HCT116 (cell line): ENCODE data around the gene TFCP2. TPM values are rescaled to one million over a fixed set of nuclear protein-coding genes. Genes with fewer than 3 reads are reported as not detected.

Experiments used
- ATAC-seq: fragments of 200-7000 bp; cut with Tn5 transposase; 2 replicates; pipeline ENCODE4 v1.9.1; 2020; ENCODE audit warnings: mild to moderate bottlenecking, moderate library complexity
- BruUV-seq: library from RNA; stranded (reverse); fragments of 400-500 nt; replicated peaks from 2 replicates; lab custom pipeline; 2021; lab: Mats Ljungman, UMichigan
- CTCF ChIA-PET: fragments of 300-600 bp; sonication (Branson Sonifier 250); formaldehyde crosslinking; loops from one replicate; lab custom pipeline; 2021; ENCODE audit warnings: antibody characterized with exemption; lab: Charles Lee
- POLR2A ChIA-PET: fragments of 300-600, 350-600 bp; sonication (Branson Sonifier 250); formaldehyde crosslinking; loops from one replicate; lab custom pipeline; 2021; ENCODE audit warnings: antibody characterized with exemption; lab: Charles Lee
- RAD21 ChIA-PET, 2 experiments: fragments of 300-600 bp; sonication (Branson Sonifier 250); formaldehyde crosslinking; loops; one replicate each; lab custom pipeline; 2023; ENCODE audit warnings: low total read pairs in 2 of 2; ENCODE audit not compliant: uncharacterized antibody in 2 of 2, unreplicated experiment in 2 of 2, low non-redundant PET in 1 of 2; lab: Charles Lee
- DNase-seq: peaks from one replicate; pipeline ENCODE4 v3.0.0-alpha.2; 2010; ENCODE audit warnings: low read depth, low spot score
- H2AFZ ChIP-seq: fragments of 200-600 bp; shearing (Covaris generic), sonication (generic); 2 replicates; pipeline ENCODE4 v1.6.1; 2017; ENCODE audit warnings: low read depth, mixed run types, mixed read lengths, antibody characterized with exemption, low read length; ENCODE audit not compliant: poor library complexity, severe bottlenecking
- H3K27ac ChIP-seq: 2 replicates; pipeline ENCODE4 v1.5.1; 2012; ENCODE audit warnings: low read depth, low read length
- H3K27me3 ChIP-seq: fragments of 200-600 bp; sonication (generic); 2 replicates; pipeline ENCODE4 v1.6.1; 2016; ENCODE audit warnings: mixed run types, low read length, mixed read lengths; ENCODE audit not compliant: insufficient read depth
- H3K36me3 ChIP-seq, 2 experiments: fragments of 200-500 bp in 1 of 2; fragments of 200-600 bp in 1 of 2; sonication (Bioruptor generic) in 1 of 2; sonication (generic) in 1 of 2; 2 replicates each; pipeline versions ENCODE4 v1.5.1 to v1.6.1; 2014 to 2016; ENCODE audit warnings: low read length in 2 of 2, inconsistent platforms in 1 of 2, mixed read lengths in 1 of 2, mixed run types in 1 of 2; ENCODE audit not compliant: insufficient read depth in 2 of 2, control insufficient read depth in 1 of 2
- H3K4me1 ChIP-seq, 2 experiments: fragments of 200-600 bp in 1 of 2; sonication (generic) in 1 of 2; 2 replicates each; pipeline versions ENCODE4 v1.5.1 to v1.6.1; 2012 to 2017; ENCODE audit warnings: low read length in 2 of 2, inconsistent platforms in 1 of 2, mild to moderate bottlenecking in 1 of 2, mixed read lengths in 1 of 2, mixed run types in 1 of 2, moderate library complexity in 1 of 2; ENCODE audit not compliant: insufficient read depth in 2 of 2, control insufficient read depth in 1 of 2
- H3K4me2 ChIP-seq: fragments of 200-600 bp; sonication (generic); 2 replicates; pipeline ENCODE4 v1.6.1; 2017; ENCODE audit warnings: mixed run types, low read length, mixed read lengths
- H3K4me3 ChIP-seq, 2 experiments: fragments of 200-600 bp in 1 of 2; sonication (generic) in 1 of 2; replicated peaks in 1 of 2; 2 replicates each; pipeline ENCODE4 v1.5.1; 2011 to 2016; ENCODE audit warnings: low read length in 2 of 2, control low read depth in 1 of 2, low read depth in 1 of 2, mild to moderate bottlenecking in 1 of 2, mixed read lengths in 1 of 2, mixed run types in 1 of 2
- H3K79me2 ChIP-seq: fragments of 200-600 bp; sonication (generic); 2 replicates; pipeline ENCODE4 v1.6.1; 2017; ENCODE audit warnings: mild to moderate bottlenecking, mixed run types, low read length, moderate library complexity, mixed read lengths; ENCODE audit not compliant: insufficient read depth
- H3K9ac ChIP-seq: fragments of 200-600 bp; sonication (generic); 2 replicates; pipeline ENCODE4 v1.6.1; 2016; ENCODE audit warnings: low read length, mixed read lengths
- H3K9me2 ChIP-seq: fragments of 200-600 bp; sonication (generic), shearing (Covaris generic); 2 replicates; pipeline ENCODE4 v1.6.1; 2017; ENCODE audit warnings: mixed run types, mild to moderate bottlenecking, moderate library complexity; ENCODE audit not compliant: insufficient read depth
- H3K9me3 ChIP-seq, 2 experiments: fragments of 200-500 bp in 1 of 2; fragments of 200-600 bp in 1 of 2; sonication (Bioruptor generic) in 1 of 2; sonication (generic) in 1 of 2; 2 replicates each; pipeline ENCODE4 v1.6.1; 2014 to 2017; ENCODE audit warnings: low read length in 2 of 2, mixed read lengths in 2 of 2, inconsistent platforms in 1 of 2, low read depth in 1 of 2, mild to moderate bottlenecking in 1 of 2, mixed run types in 1 of 2, moderate library complexity in 1 of 2; ENCODE audit not compliant: control insufficient read depth in 1 of 2, insufficient read depth in 1 of 2
- H4K20me1 ChIP-seq: fragments of 200-600 bp; sonication (generic), shearing (Covaris generic); 2 replicates; pipeline ENCODE4 v1.6.1; 2017; ENCODE audit warnings: mixed run types, mild to moderate bottlenecking, moderate library complexity; ENCODE audit not compliant: insufficient read depth
- ATF3 ChIP-seq: IDR thresholded peaks from 2 replicates; pipeline ENCODE4 v1.6.1; 2012
- CBX3 ChIP-seq: IDR thresholded peaks from 2 replicates; pipeline ENCODE4 v1.6.1; 2012; ENCODE audit warnings: low read depth
- CEBPB ChIP-seq: IDR thresholded peaks from 2 replicates; pipeline ENCODE4 v1.6.1; 2012; ENCODE audit warnings: low read depth
- EZH2phosphoT487 ChIP-seq: fragments of 200-600 bp; IDR thresholded peaks from 2 replicates; pipeline ENCODE4 v1.6.1; 2018; ENCODE audit warnings: antibody characterized with exemption, borderline replicate concordance
- FOSL1 ChIP-seq: IDR thresholded peaks from 2 replicates; pipeline ENCODE4 v1.6.1; 2012; ENCODE audit warnings: low read depth
- JUND ChIP-seq: IDR thresholded peaks from 2 replicates; pipeline ENCODE4 v1.6.1; 2012
- MAX ChIP-seq: IDR thresholded peaks from 2 replicates; pipeline ENCODE4 v1.6.1; 2012
- POLR2AphosphoS5 ChIP-seq: IDR thresholded peaks from 2 replicates; pipeline ENCODE4 v1.6.1; 2011; ENCODE audit warnings: mild to moderate bottlenecking, low read depth, low read length, moderate library complexity
- SRF ChIP-seq: IDR thresholded peaks from 2 replicates; pipeline ENCODE4 v1.6.1; 2012; ENCODE audit warnings: low read depth
- TCF7L2 ChIP-seq: IDR thresholded peaks from 2 replicates; pipeline ENCODE4 v1.7.0; 2011; ENCODE audit warnings: borderline replicate concordance, inconsistent platforms; ENCODE audit not compliant: insufficient read depth, insufficient read length; ENCODE audit errors: extremely low read depth
- YY1 ChIP-seq: IDR thresholded peaks from 2 replicates; pipeline ENCODE4 v1.6.1; 2011; ENCODE audit warnings: low read length, low read depth, moderate library complexity, mild to moderate bottlenecking; ENCODE audit not compliant: insufficient replicate concordance; ENCODE audit errors: extremely low read depth
- ZFX ChIP-seq: fragments of 450-650 bp; IDR thresholded peaks from 2 replicates; pipeline ENCODE4 v1.6.1; 2017
- intact Hi-C: fragments of 100-400 bp; cut with micrococcal nuclease; formaldehyde crosslinking; loops from 2 replicates; pipeline ENCODE4 v1.10.0; 2022
- total RNA-seq: library from RNA; stranded (reverse); gene quantifications from one replicate; pipeline ENCODE4 v1.2.1, GENCODE V29; 2021; ENCODE audit not compliant: unreplicated experiment
- TF ChIP-seq, protein P1 (sequence below), 3 experiments: fragments of 200-600 bp in 1 of 3; sonication (generic) in 1 of 3; IDR thresholded peaks in 2 of 3; conservative IDR thresholded peaks in 1 of 3; 2 replicates each; pipeline ENCODE4 v1.5.1; 2012 to 2017; ENCODE audit warnings: low read depth in 2 of 3, low read length in 2 of 3, antibody characterized with exemption in 1 of 3, borderline replicate concordance in 1 of 3, control low read depth in 1 of 3, mild to moderate bottlenecking in 1 of 3, mixed read lengths in 1 of 3, mixed run types in 1 of 3, moderate library complexity in 1 of 3; ENCODE audit not compliant: insufficient read depth in 1 of 3
- TF ChIP-seq, protein P2 (sequence below): IDR thresholded peaks from 2 replicates; pipeline ENCODE4 v1.6.1; 2012; ENCODE audit warnings: low read depth

The TFCP2 gene
- total RNA-seq, 1 experiment from 2014 or later, result 31.6 TPM

GRCh38 chr12:51082561-51083125, 90.3 kb downstream of the TFCP2 start:
- TF ChIP-seq, protein P1, sequence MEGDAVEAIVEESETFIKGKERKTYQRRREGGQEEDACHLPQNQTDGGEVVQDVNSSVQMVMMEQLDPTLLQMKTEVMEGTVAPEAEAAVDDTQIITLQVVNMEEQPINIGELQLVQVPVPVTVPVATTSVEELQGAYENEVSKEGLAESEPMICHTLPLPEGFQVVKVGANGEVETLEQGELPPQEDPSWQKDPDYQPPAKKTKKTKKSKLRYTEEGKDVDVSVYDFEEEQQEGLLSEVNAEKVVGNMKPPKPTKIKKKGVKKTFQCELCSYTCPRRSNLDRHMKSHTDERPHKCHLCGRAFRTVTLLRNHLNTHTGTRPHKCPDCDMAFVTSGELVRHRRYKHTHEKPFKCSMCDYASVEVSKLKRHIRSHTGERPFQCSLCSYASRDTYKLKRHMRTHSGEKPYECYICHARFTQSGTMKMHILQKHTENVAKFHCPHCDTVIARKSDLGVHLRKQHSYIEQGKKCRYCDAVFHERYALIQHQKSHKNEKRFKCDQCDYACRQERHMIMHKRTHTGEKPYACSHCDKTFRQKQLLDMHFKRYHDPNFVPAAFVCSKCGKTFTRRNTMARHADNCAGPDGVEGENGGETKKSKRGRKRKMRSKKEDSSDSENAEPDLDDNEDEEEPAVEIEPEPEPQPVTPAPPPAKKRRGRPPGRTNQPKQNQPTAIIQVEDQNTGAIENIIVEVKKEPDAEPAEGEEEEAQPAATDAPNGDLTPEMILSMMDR (IDR thresholded peaks at IDR 0.05 in 2 of 3, conservative IDR thresholded peaks at IDR 0.05 in 1 of 3; ENCODE audit: borderline replicate concordance in 1 of 3, insufficient read depth in 1 of 3, low read depth in 2 of 3, low read length in 2 of 3), result no peak
- TF ChIP-seq CBX3, result no peak
- TF ChIP-seq TCF7L2, result no peak
- TF ChIP-seq ATF3, result no peak
- TF ChIP-seq MAX, result no peak
- no peak for TF ChIP-seq SRF
- TF ChIP-seq CEBPB, result no peak
- TF ChIP-seq EZH2phosphoT487, result no peak
- TF ChIP-seq FOSL1, result no peak
- no peak for TF ChIP-seq POLR2AphosphoS5
- TF ChIP-seq, protein P2, sequence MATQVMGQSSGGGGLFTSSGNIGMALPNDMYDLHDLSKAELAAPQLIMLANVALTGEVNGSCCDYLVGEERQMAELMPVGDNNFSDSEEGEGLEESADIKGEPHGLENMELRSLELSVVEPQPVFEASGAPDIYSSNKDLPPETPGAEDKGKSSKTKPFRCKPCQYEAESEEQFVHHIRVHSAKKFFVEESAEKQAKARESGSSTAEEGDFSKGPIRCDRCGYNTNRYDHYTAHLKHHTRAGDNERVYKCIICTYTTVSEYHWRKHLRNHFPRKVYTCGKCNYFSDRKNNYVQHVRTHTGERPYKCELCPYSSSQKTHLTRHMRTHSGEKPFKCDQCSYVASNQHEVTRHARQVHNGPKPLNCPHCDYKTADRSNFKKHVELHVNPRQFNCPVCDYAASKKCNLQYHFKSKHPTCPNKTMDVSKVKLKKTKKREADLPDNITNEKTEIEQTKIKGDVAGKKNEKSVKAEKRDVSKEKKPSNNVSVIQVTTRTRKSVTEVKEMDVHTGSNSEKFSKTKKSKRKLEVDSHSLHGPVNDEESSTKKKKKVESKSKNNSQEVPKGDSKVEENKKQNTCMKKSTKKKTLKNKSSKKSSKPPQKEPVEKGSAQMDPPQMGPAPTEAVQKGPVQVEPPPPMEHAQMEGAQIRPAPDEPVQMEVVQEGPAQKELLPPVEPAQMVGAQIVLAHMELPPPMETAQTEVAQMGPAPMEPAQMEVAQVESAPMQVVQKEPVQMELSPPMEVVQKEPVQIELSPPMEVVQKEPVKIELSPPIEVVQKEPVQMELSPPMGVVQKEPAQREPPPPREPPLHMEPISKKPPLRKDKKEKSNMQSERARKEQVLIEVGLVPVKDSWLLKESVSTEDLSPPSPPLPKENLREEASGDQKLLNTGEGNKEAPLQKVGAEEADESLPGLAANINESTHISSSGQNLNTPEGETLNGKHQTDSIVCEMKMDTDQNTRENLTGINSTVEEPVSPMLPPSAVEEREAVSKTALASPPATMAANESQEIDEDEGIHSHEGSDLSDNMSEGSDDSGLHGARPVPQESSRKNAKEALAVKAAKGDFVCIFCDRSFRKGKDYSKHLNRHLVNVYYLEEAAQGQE, result no peak
- no peak for TF ChIP-seq JUND
- no peak for TF ChIP-seq ZFX
- no peak for TF ChIP-seq YY1
- H3K9me2 ChIP-seq, result no peaks in the 10 kb centered on the region
- H3K4me3 ChIP-seq, result peak overlapping the region; percentile 85 to 96
- H3K4me2 ChIP-seq, result peak overlapping the region; percentile 88
- no peaks in the 10 kb centered on the region for H4K20me1 ChIP-seq
- peak overlapping the region; percentile 63 for H3K27ac ChIP-seq
- BruUV-seq, result TSS peak; percentile 61
- peaks cover 13% of the 10 kb centered on the region; the same call in 1 of the 2 replicates for H3K79me2 ChIP-seq
- H3K9me3 ChIP-seq, result no peaks in the 10 kb centered on the region
- H3K36me3 ChIP-seq, result no peaks in the 10 kb centered on the region
- DNase-seq, result no peak
- ChIA-PET RAD21 (no interaction called here), CTCF (interaction anchor here (1.2 kb wide), 1 partner anchor 156 kb away, joined by 3 read pairs; the partner anchor contains the start of gene DAZAP2), POLR2A (interaction anchor here (0.6 to 1.9 kb wide), 9 partner anchors 8 to 997 kb away, joined by 3 to 10 read pairs (median 3); partner anchors contain the start of genes DAZAP2 and POU6F1)
- ATAC-seq, result peak; percentile 13; the same call in 1 of the 2 replicates
- H3K9ac ChIP-seq, result peak overlapping the region; percentile 92
- H3K4me1 ChIP-seq, result peaks cover 5 to 13% of the 10 kb centered on the region in 2 experiments; a peak in 3 of 4 replicates
- no peaks in the 10 kb centered on the region for H3K27me3 ChIP-seq
- no peak overlapping the region for H2AFZ ChIP-seq
- intact Hi-C loops, result loop anchor here (1.0 to 10.0 kb wide), 2 partner anchors 132 to 259 kb away; partner anchors contain the start of gene POU6F1
